Memory B cell (primary cell): ENCODE results near the gene SLC43A3.
"Not testable (repeated sequence)": the region's sequence is repeated elsewhere in the genome, so short reads cannot be mapped to it uniquely, and the experiment has no call there.

Experiments
- ATAC-seq: fragments of 150-1000 bp; cut with Tn5 transposase; 2 replicates; pipeline ENCODE4 v1.10.0; 2021; ENCODE audit warnings: low read depth, mild to moderate bottlenecking, moderate library complexity
- DNase-seq, 2 donors: peaks; one replicate each; pipeline ENCODE4 v3.0.0; 2022; ENCODE audit warnings: low spot score in 2 of 2
- H3K27ac Mint-ChIP-seq: one replicate; pipeline ENCODE4 v1.8.0; 2022; ENCODE audit warnings: mild to moderate bottlenecking, moderate library complexity, mixed read lengths
- H3K27me3 Mint-ChIP-seq: one replicate; pipeline ENCODE4 v1.8.0; 2022; ENCODE audit warnings: mixed read lengths
- H3K36me3 Mint-ChIP-seq: one replicate; pipeline ENCODE4 v1.8.0; 2022; ENCODE audit warnings: mild to moderate bottlenecking, mixed read lengths
- H3K4me1 Mint-ChIP-seq: one replicate; pipeline ENCODE4 v1.8.0; 2022; ENCODE audit warnings: mixed read lengths
- H3K4me3 Mint-ChIP-seq: one replicate; pipeline ENCODE4 v1.8.0; 2022; ENCODE audit warnings: mild to moderate bottlenecking, moderate library complexity, mixed read lengths
- H3K9me3 Mint-ChIP-seq: one replicate; pipeline ENCODE4 v1.8.0; 2022; ENCODE audit warnings: mixed read lengths

SLC43A3 gene

GRCh38 chr11:57446055-57446454 is 19.1 kb upstream of the SLC43A3 start:
- no peak for ATAC-seq
- no peak for DNase-seq
- Mint-ChIP-seq H3K27me3 (peaks cover 16% of the 10 kb centered on the region), H3K36me3 (peaks cover 2% of the 10 kb centered on the region), H3K4me3 (no peak overlapping the region), H3K4me1 (no peaks in the 10 kb centered on the region), H3K27ac (no peak overlapping the region), H3K9me3 (no peaks in the 10 kb centered on the region)

GRCh38 chr11:57445122-57445394 is 18.1 kb upstream of the SLC43A3 start:
- ATAC-seq = not testable (repeated sequence)

GRCh38 chr11:57444362-57445121 is 17.6 kb upstream of the SLC43A3 start:
- no peaks in the 10 kb centered on the region for H3K4me1 Mint-ChIP-seq
- DNase-seq (no peak), ATAC-seq (no peak)
- H3K27me3 Mint-ChIP-seq = peaks cover 14% of the 10 kb centered on the region
- no peak overlapping the region for H3K4me3 Mint-ChIP-seq
- H3K27ac Mint-ChIP-seq = no peak overlapping the region
- H3K9me3 Mint-ChIP-seq = no peaks in the 10 kb centered on the region
- peaks cover 2% of the 10 kb centered on the region for H3K36me3 Mint-ChIP-seq

More at GRCh38 chr11:57445122-57445394, 18.1 kb upstream of the SLC43A3 start:
- H3K27me3 Mint-ChIP-seq = peaks cover 16% of the 10 kb centered on the region
- H3K27ac Mint-ChIP-seq, H3K4me1 Mint-ChIP-seq, H3K36me3 Mint-ChIP-seq, H3K4me3 Mint-ChIP-seq, DNase-seq, H3K9me3 Mint-ChIP-seq: not testable (repeated sequence)

- ATAC-seq (no peak), DNase-seq (no peak)
- no peak overlapping the region for H3K4me3 Mint-ChIP-seq
- no peaks in the 10 kb centered on the region for H3K4me1 Mint-ChIP-seq
- no peaks in the 10 kb centered on the region for H3K9me3 Mint-ChIP-seq
- H3K27ac Mint-ChIP-seq = no peak overlapping the region
- peaks cover 7% of the 10 kb centered on the region for H3K27me3 Mint-ChIP-seq
- no peaks in the 10 kb centered on the region for H3K36me3 Mint-ChIP-seq
Observed at GRCh38 chr11:57440744-57441414, 14.0 kb upstream of the SLC43A3 start.

GRCh38 chr11:57439786-57440185 is 12.9 kb upstream of the SLC43A3 start:
- Mint-ChIP-seq H3K27ac (no peak overlapping the region), H3K36me3 (no peaks in the 10 kb centered on the region), H3K4me1 (no peaks in the 10 kb centered on the region), H3K9me3 (no peaks in the 10 kb centered on the region), H3K27me3 (peaks cover 3% of the 10 kb centered on the region), H3K4me3 (no peak overlapping the region)
- ATAC-seq (no peak), DNase-seq (no peak)

- no peak for ATAC-seq
- Mint-ChIP-seq H3K27me3 (no peaks in the 10 kb centered on the region), H3K4me1 (no peaks in the 10 kb centered on the region), H3K27ac (no peak overlapping the region), H3K9me3 (no peaks in the 10 kb centered on the region), H3K36me3 (no peaks in the 10 kb centered on the region), H3K4me3 (no peak overlapping the region)
- DNase-seq = no peak
Observed at GRCh38 chr11:57438345-57439285, 11.7 kb upstream of the SLC43A3 start.

GRCh38 chr11:57436031-57436430 is 9.1 kb upstream of the SLC43A3 start:
- ATAC-seq (no peak), DNase-seq (no peak)
- Mint-ChIP-seq H3K9me3 (no peaks in the 10 kb centered on the region), H3K36me3 (no peaks in the 10 kb centered on the region), H3K4me1 (no peaks in the 10 kb centered on the region), H3K4me3 (no peak overlapping the region), H3K27me3 (no peaks in the 10 kb centered on the region), H3K27ac (no peak overlapping the region)

GRCh38 chr11:57434640-57435546 is 8.0 kb upstream of the SLC43A3 start:
- Mint-ChIP-seq H3K27ac (no peak overlapping the region), H3K27me3 (no peaks in the 10 kb centered on the region), H3K36me3 (no peaks in the 10 kb centered on the region), H3K9me3 (no peaks in the 10 kb centered on the region), H3K4me3 (no peak overlapping the region), H3K4me1 (no peaks in the 10 kb centered on the region)
- ATAC-seq (no peak), DNase-seq (no peak)

GRCh38 chr11:57432714-57433163 is 5.8 kb upstream of the SLC43A3 start:
- no peaks in the 10 kb centered on the region for H3K4me1 Mint-ChIP-seq
- DNase-seq (no peak), ATAC-seq (no peak)
- H3K36me3 Mint-ChIP-seq = no peaks in the 10 kb centered on the region
- H3K9me3 Mint-ChIP-seq = no peaks in the 10 kb centered on the region
- H3K4me3 Mint-ChIP-seq = no peak overlapping the region
- H3K27me3 Mint-ChIP-seq = no peaks in the 10 kb centered on the region
- no peak overlapping the region for H3K27ac Mint-ChIP-seq

- DNase-seq = no peak
- Mint-ChIP-seq H3K4me1 (peaks cover 4% of the 10 kb centered on the region), H3K36me3 (peaks cover under 1% of the 10 kb centered on the region), H3K9me3 (no peaks in the 10 kb centered on the region), H3K4me3 (no peak overlapping the region), H3K27ac (no peak overlapping the region), H3K27me3 (no peaks in the 10 kb centered on the region)
- no peak for ATAC-seq
Observed at GRCh38 chr11:57432149-57432561, 5.2 kb upstream of the SLC43A3 start.

- ATAC-seq (no peak), DNase-seq (no peak)
- Mint-ChIP-seq H3K4me1 (peaks cover 14% of the 10 kb centered on the region), H3K36me3 (peaks cover 2% of the 10 kb centered on the region), H3K27me3 (no peaks in the 10 kb centered on the region), H3K27ac (no peak overlapping the region), H3K9me3 (no peaks in the 10 kb centered on the region), H3K4me3 (no peak overlapping the region)
Observed at GRCh38 chr11:57430952-57431351, 4.0 kb upstream of the SLC43A3 start.

GRCh38 chr11:57429946-57430345 is 3.0 kb upstream of the SLC43A3 start:
- DNase-seq = no peak
- H3K4me1 Mint-ChIP-seq = peaks cover 20% of the 10 kb centered on the region
- ATAC-seq = no peak
- H3K4me3 Mint-ChIP-seq = no peak overlapping the region
- H3K36me3 Mint-ChIP-seq = peaks cover 2% of the 10 kb centered on the region
- no peaks in the 10 kb centered on the region for H3K27me3 Mint-ChIP-seq
- H3K9me3 Mint-ChIP-seq = no peaks in the 10 kb centered on the region
- H3K27ac Mint-ChIP-seq = no peak overlapping the region

- no peak for ATAC-seq
- Mint-ChIP-seq H3K27ac (no peak overlapping the region), H3K9me3 (no peaks in the 10 kb centered on the region), H3K4me1 (peaks cover 27% of the 10 kb centered on the region), H3K36me3 (peaks cover 2% of the 10 kb centered on the region), H3K4me3 (no peak overlapping the region), H3K27me3 (no peaks in the 10 kb centered on the region)
- DNase-seq = no peak
Observed at GRCh38 chr11:57428643-57429042, 1.7 kb upstream of the SLC43A3 start.
